Neuron (in vitro differentiated cells): Measurements from ENCODE around the gene GET3.
A peak's percentile ranks its signal among the peaks of the same experiment; 100 is the strongest.
"Not testable (repeated sequence)": the region's sequence is repeated elsewhere in the genome, so short reads cannot be mapped to it uniquely, and the experiment has no call there.

Source experiments
- H2AFZ ChIP-seq: one replicate; pipeline ENCODE4 v1.6.1; 2013; ENCODE audit warnings: low read depth, mild to moderate bottlenecking, inconsistent platforms, low read length, moderate library complexity
- H3K27me3 ChIP-seq: one replicate; pipeline ENCODE4 v1.6.1; 2013; ENCODE audit warnings: low read length; ENCODE audit not compliant: insufficient read depth
- H3K36me3 ChIP-seq: one replicate; pipeline ENCODE4 v1.6.1; 2013; ENCODE audit warnings: low read length; ENCODE audit not compliant: insufficient read depth
- H3K4me1 ChIP-seq: one replicate; pipeline ENCODE4 v1.6.1; 2013; ENCODE audit warnings: low read length; ENCODE audit not compliant: insufficient read depth
- H3K4me3 ChIP-seq: 2 replicates; pipeline ENCODE4 v1.5.1; 2013; ENCODE audit warnings: mild to moderate bottlenecking, low read length, moderate library complexity
- H3K9me3 ChIP-seq: one replicate; pipeline ENCODE4 v1.6.1; 2013; ENCODE audit warnings: low read length

The GET3 gene

DNA sequence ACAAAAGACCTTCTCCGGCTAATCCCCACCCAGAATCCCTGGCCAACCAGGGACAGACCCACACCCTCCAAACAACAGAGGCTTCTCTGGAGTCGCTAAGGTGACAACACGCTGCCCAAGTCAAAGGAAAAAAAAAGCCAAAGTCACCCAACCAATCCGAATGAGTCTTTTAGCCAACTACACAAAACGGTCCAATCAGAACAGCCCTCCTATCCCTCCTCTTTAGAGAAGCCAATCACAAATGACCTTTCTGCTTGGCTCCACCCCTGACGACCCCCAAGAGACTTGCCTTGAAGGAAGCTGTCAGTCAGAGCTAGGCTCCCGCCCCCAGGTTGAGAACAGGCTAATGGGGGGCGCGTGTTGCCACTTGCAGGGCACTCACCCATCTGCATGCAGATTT is 34.3 kb upstream of the GET3 start:
- Histone ChIP-seq H3K36me3 (peaks cover 79% of the 10 kb centered on the region), H3K4me1 (no peaks in the 10 kb centered on the region)

DNA sequence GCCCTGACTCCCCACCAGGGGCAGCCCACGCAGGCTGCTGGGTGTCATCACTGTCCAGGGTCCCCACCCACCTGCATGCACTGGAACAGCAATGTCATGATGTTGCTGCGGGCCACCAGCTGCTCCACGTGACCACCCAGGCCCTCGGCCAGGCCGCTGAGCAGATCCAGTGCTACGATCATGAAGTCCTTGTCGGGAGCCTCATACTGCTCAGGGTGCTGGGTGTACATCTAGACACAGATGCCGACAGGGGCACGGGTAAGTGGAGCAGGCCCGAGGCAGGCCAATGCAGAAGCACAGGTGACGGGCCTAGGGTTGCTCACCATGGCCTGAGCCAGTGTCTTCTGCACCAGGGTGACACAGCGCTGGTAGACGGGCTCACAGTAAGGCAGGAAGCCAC is 32.1 kb upstream of the GET3 start:
- Histone ChIP-seq H3K4me3 (no peak overlapping the region), H3K9me3 (no peaks in the 10 kb centered on the region), H3K27me3 (no peaks in the 10 kb centered on the region), H3K4me1 (no peaks in the 10 kb centered on the region), H3K36me3 (peaks cover 86% of the 10 kb centered on the region), H2AFZ (no peak overlapping the region)

More for the DNA sequence above, 34.3 kb upstream of the GET3 start:
- H3K27me3 ChIP-seq = no peaks in the 10 kb centered on the region
- no peak overlapping the region for H2AFZ ChIP-seq
- no peaks in the 10 kb centered on the region for H3K9me3 ChIP-seq
- H3K4me3 ChIP-seq = no peak overlapping the region

- Histone ChIP-seq H2AFZ (no peak overlapping the region), H3K9me3 (no peaks in the 10 kb centered on the region), H3K27me3 (no peaks in the 10 kb centered on the region), H3K36me3 (peaks cover 87% of the 10 kb centered on the region), H3K4me3 (no peak overlapping the region), H3K4me1 (no peaks in the 10 kb centered on the region)
Observed at GRCh38 chr19:12705654-12706331, 31.5 kb upstream of the GET3 start.

DNA sequence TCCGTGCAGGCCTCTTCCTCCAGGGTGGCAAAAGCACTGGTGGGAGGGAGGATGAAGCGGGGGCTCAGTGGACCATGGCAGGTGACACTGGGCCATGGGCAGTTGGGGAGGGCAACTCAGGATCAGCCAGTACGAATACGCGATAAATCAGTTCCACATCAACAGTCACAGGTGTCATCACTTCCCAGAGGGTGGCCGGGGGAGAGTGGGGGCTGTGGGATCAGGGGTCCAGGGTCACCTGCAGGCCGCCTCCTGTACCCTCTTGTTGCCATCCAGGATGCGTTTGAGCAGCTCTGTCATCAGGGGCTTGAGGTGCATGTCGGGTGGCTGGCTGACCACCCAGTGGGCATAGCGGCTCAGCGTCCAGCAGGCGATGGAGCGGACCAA is 31.0 kb upstream of the GET3 start:
- H3K9me3 ChIP-seq = no peaks in the 10 kb centered on the region

DNA sequence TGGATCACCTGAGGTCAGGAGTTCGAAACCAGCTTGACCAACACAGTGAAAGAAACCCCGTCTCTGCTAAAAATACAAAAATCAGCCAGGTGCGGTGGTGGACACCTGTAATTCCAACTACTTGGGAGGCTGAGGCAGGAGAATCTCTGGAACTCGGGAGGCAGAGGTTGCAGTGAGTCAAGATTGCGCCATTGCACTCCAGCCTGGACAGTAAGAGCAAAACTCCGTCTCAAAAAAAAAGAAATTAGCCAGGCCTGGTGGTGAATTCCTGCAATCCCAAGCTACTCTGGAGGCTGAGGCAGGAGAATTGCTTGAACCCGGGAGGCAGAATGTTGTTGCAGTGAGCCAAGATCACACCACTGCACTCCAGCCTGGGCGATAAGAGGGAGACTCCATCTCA is 28.7 kb upstream of the GET3 start:
- H3K9me3 ChIP-seq = no peaks in the 10 kb centered on the region
- no peak overlapping the region for H3K4me3 ChIP-seq
- H3K36me3 ChIP-seq = peaks cover 79% of the 10 kb centered on the region
- H3K4me1 ChIP-seq = no peaks in the 10 kb centered on the region
- no peaks in the 10 kb centered on the region for H3K27me3 ChIP-seq
- no peak overlapping the region for H2AFZ ChIP-seq

More for the DNA sequence above, 31.0 kb upstream of the GET3 start:
- Histone ChIP-seq H3K27me3 (no peaks in the 10 kb centered on the region), H2AFZ (no peak overlapping the region), H3K4me1 (no peaks in the 10 kb centered on the region), H3K4me3 (no peak overlapping the region), H3K36me3 (peaks cover 85% of the 10 kb centered on the region)

DNA sequence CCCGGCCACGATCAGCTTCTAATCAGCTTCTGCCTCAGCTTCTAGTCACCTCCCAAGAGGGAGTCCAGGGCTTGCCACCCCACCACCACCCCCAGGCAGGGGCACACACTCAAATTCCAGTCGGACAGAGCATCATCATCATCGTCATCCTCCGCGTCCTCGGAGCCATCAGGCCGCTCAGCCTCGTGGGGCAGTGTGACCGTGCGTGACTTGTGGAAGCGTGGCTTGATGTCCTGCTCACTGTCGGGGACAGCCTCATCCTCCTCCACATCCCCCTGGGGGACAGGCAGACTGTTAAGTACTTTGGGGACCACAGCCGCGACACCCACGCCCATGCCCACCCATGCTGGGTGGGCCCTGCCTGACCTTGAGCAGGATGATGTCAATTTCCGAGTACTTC is 26.1 kb upstream of the GET3 start:
- Histone ChIP-seq H3K4me1 (no peaks in the 10 kb centered on the region), H3K4me3 (no peak overlapping the region), H3K9me3 (no peaks in the 10 kb centered on the region), H3K27me3 (no peaks in the 10 kb centered on the region), H2AFZ (no peak overlapping the region), H3K36me3 (peaks cover 80% of the 10 kb centered on the region)

DNA sequence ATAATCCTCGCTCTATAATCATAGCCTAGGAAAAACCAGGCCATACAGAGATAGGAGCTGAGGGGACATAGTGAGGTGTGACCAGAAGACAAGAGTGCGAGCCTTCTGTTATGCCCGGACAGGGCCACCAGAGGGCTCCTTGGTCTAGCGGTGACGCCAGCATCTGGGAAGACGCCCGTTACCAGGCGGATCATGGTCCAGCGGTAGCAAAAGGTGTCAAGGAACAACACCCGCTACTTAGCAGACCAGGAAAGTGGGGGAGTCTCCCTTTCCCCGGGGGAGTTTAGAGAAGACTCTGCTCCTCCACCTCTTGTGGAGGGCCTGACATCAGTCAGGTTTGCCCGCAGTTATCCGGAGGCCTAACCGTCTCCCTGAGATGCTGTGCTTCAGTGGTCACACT is 25.2 kb upstream of the GET3 start:
- H2AFZ ChIP-seq, H3K9me3 ChIP-seq, H3K4me3 ChIP-seq, H3K4me1 ChIP-seq, H3K27me3 ChIP-seq: not testable (repeated sequence)
- H3K36me3 ChIP-seq = peaks cover 81% of the 10 kb centered on the region

- H3K4me3 ChIP-seq, H2AFZ ChIP-seq, H3K4me1 ChIP-seq, H3K9me3 ChIP-seq, H3K27me3 ChIP-seq: not testable (repeated sequence)
- H3K36me3 ChIP-seq = peaks cover 77% of the 10 kb centered on the region
Observed at GRCh38 chr19:12713304-12713703, 24.0 kb upstream of the GET3 start.

GRCh38 chr19:12715102-12715501 is 22.2 kb upstream of the GET3 start:
- no peaks in the 10 kb centered on the region for H3K9me3 ChIP-seq
- H2AFZ ChIP-seq = no peak overlapping the region
- no peaks in the 10 kb centered on the region for H3K27me3 ChIP-seq
- no peak overlapping the region for H3K4me3 ChIP-seq
- no peaks in the 10 kb centered on the region for H3K4me1 ChIP-seq
- peaks cover 71% of the 10 kb centered on the region for H3K36me3 ChIP-seq

GRCh38 chr19:12715929-12716328 is 21.4 kb upstream of the GET3 start:
- no peaks in the 10 kb centered on the region for H3K9me3 ChIP-seq
- H3K36me3 ChIP-seq = peaks cover 67% of the 10 kb centered on the region
- no peak overlapping the region for H3K4me3 ChIP-seq
- peaks cover 8% of the 10 kb centered on the region for H3K4me1 ChIP-seq
- no peak overlapping the region for H2AFZ ChIP-seq
- no peaks in the 10 kb centered on the region for H3K27me3 ChIP-seq

GRCh38 chr19:12720296-12720695 is 17.0 kb upstream of the GET3 start:
- Histone ChIP-seq H3K4me3 (peak overlapping the region; percentile 79), H3K4me1 (peaks cover 17% of the 10 kb centered on the region), H2AFZ (no peak overlapping the region), H3K36me3 (peaks cover 34% of the 10 kb centered on the region), H3K27me3 (no peaks in the 10 kb centered on the region), H3K9me3 (no peaks in the 10 kb centered on the region)

GRCh38 chr19:12720851-12721655 is 16.2 kb upstream of the GET3 start:
- Histone ChIP-seq H3K27me3 (no peaks in the 10 kb centered on the region), H3K4me3 (peak overlapping the region; percentile 79), H2AFZ (no peak overlapping the region), H3K9me3 (no peaks in the 10 kb centered on the region), H3K4me1 (peaks cover 17% of the 10 kb centered on the region), H3K36me3 (peaks cover 26% of the 10 kb centered on the region)

DNA sequence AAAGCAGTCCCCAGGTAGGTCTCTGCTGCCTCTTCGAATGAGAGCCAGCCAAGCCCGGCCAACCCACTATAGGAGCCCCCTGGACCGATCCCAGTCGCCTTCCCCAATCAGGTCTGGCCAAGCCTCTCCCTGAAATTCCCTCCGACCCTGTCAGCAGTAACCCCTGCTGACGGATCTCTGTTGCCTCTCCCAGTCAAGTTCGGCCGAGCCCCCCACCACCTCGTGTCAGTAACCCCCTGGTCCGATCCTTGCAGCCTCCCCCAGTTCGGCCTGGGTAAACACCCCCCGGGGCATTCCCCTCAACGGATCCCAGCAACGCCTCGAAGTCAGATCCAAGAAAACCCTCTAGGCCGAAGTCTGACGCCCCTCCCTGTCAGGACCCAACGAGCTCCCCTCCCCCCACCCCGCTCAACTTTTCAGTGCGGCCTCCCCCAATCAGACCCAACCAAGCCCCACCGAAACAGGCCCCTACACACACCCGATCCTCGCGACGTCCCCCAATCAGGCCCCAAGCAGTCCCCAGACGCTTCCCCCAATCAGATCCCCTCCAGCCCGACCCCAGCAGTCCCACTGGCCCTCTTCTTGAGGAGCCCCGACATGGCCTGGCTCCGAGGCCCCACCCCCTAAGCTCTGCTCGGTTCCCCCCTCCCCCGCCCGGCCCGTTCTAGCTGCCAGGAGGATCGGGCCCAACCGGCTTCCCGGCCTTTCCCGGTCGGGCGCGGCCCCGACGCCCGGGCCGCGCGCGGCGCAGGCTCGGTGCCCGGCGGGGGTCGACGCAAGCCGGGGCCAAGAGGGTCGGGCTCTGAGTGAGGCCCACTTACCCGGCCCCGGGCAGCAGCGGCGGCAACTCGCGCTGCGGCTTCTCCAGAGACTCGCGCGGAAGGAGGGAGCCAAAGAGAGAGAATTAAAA is 15.4 kb upstream of the GET3 start:
- no peaks in the 10 kb centered on the region for H3K9me3 ChIP-seq
- H3K36me3 ChIP-seq = peaks cover 19% of the 10 kb centered on the region
- H3K27me3 ChIP-seq = no peaks in the 10 kb centered on the region
- H3K4me1 ChIP-seq = peaks cover 17% of the 10 kb centered on the region
- peak overlapping the region; percentile 79 for H3K4me3 ChIP-seq
- no peak overlapping the region for H2AFZ ChIP-seq
